K562 (cell line): Measurements from ENCODE around the gene STMP1. TPM values are rescaled to one million over a fixed set of nuclear protein-coding genes. Genes with fewer than 3 reads are reported as not detected.

Experiments used
- ARID2 ChIP-seq: fragments of 450-650 bp; IDR thresholded peaks from 2 replicates; pipeline ENCODE4 v1.6.1; 2017; ENCODE audit warnings: antibody characterized with exemption, mild to moderate bottlenecking
- DMBX1 ChIP-seq: fragments of 250-450 bp; sonication (Bioruptor Pico); IDR thresholded peaks from 2 replicates; pipeline ENCODE4 v1.8.0; 2022; ENCODE audit warnings: inconsistent platforms, mild to moderate bottlenecking, moderate library complexity, borderline replicate concordance
- HMGN3 ChIP-seq: IDR thresholded peaks from 2 replicates; pipeline ENCODE4 v1.6.1; 2011; ENCODE audit warnings: borderline replicate concordance, low read depth, mild to moderate bottlenecking, mixed read lengths, low read length; ENCODE audit not compliant: insufficient read length; ENCODE audit errors: extremely low read depth
- KDM5B ChIP-seq: fragments of 200-600 bp; sonication (generic); IDR thresholded peaks from 2 replicates; pipeline ENCODE4 v1.6.1; 2012; ENCODE audit warnings: low read depth, mild to moderate bottlenecking, moderate library complexity, low read length, control low read depth, inconsistent platforms; ENCODE audit not compliant: insufficient replicate concordance
- PRPF4 ChIP-seq: fragments of 200-400 bp; formaldehyde crosslinking; IDR thresholded peaks from one replicate; pipeline ENCODE4 v1.6.1; 2017; ENCODE audit warnings: low read length, low read depth, mild to moderate bottlenecking; ENCODE audit not compliant: insufficient read depth, poor library complexity, severe bottlenecking
- ZNF174 ChIP-seq: fragments of 250-450 bp; sonication (Bioruptor Pico); IDR thresholded peaks from 2 replicates; pipeline ENCODE4 v1.4.0; 2020; ENCODE audit warnings: mild to moderate bottlenecking
- ZNF274 ChIP-seq: IDR thresholded peaks from 2 replicates; pipeline ENCODE4 v1.6.1; 2011; ENCODE audit warnings: low read depth, mild to moderate bottlenecking, low read length, moderate library complexity, borderline replicate concordance
- ZNF3 ChIP-seq: fragments of 250-450 bp; sonication (Bioruptor Pico); IDR thresholded peaks from 2 replicates; pipeline ENCODE4 v1.5.0; 2021; ENCODE audit warnings: mild to moderate bottlenecking, moderate library complexity
- ZNF592 ChIP-seq: fragments of 450-650 bp; IDR thresholded peaks from 2 replicates; pipeline ENCODE4 v1.6.1; 2017; ENCODE audit warnings: antibody characterized with exemption, mild to moderate bottlenecking
- polyA plus RNA-seq, 8 experiments: library from polyadenylated mRNA; depleted of rRNA in 4 of 8; stranded (reverse) in 5 of 8; unstranded in 3 of 8; fragments of >200 nt; fragmentation: Nextera tagmentation in 2 of 8; fragmentation: Illumina TruSeq in 1 of 8; extraction: Ambion mirVana in 2 of 8; extraction: Trizol in 1 of 8; gene quantifications; 2 replicates each; pipeline versions ENCODE4 v1.2.1 to v1.2.3, GENCODE V29; 2011 to 2014; ENCODE audit warnings: inconsistent platforms in 1 of 8, missing spikeins in 1 of 8
- total RNA-seq, 7 experiments: library from RNA; depleted of rRNA in 6 of 7; stranded (reverse); fragments of >200 nt in 6 of 7; fragmentation: Illumina TruSeq in 2 of 7; extraction: Trizol in 2 of 7; gene quantifications; 2 replicates each; pipeline versions ENCODE4 v1.2.1 to v1.2.3, GENCODE V29; 2011 to 2021; ENCODE audit warnings: low replicate concordance in 1 of 7
- TF ChIP-seq, protein P1 (sequence below): fragments of 250-450 bp; sonication (Bioruptor Pico); IDR thresholded peaks from 2 replicates; pipeline ENCODE4 v1.5.0; 2022; ENCODE audit warnings: mild to moderate bottlenecking
- TF ChIP-seq, protein P2 (sequence below), 2 experiments: IDR thresholded peaks in 1 of 2; conservative IDR thresholded peaks in 1 of 2; 2 replicates each; pipeline ENCODE4 v1.6.1; 2016; ENCODE audit warnings: low read depth in 2 of 2, mild to moderate bottlenecking in 1 of 2, missing compliant biosample characterization in 1 of 2, missing genetic modification characterization in 1 of 2, moderate library complexity in 1 of 2
- TF ChIP-seq, protein P3 (sequence below): fragments of 450-650 bp; IDR thresholded peaks from 2 replicates; pipeline ENCODE4 v1.6.1; 2016; ENCODE audit warnings: low read depth, mild to moderate bottlenecking, moderate library complexity
- TF ChIP-seq, protein P4 (sequence below), 2 experiments: IDR thresholded peaks; 2 replicates each; pipeline ENCODE4 v1.6.1; 2011; ENCODE audit warnings: borderline replicate concordance in 1 of 2, control low read depth in 1 of 2, low read depth in 1 of 2, low read length in 1 of 2, mild to moderate bottlenecking in 1 of 2, mixed read lengths in 1 of 2, moderate library complexity in 1 of 2; ENCODE audit not compliant: insufficient read depth in 1 of 2, insufficient read length in 1 of 2, poor library complexity in 1 of 2, severe bottlenecking in 1 of 2; ENCODE audit errors: extremely low read depth in 1 of 2
- TF ChIP-seq, protein P5 (sequence below): IDR thresholded peaks from 3 replicates; pipeline ENCODE4 v1.6.1; 2011; ENCODE audit warnings: borderline replicate concordance, mild to moderate bottlenecking; ENCODE audit not compliant: insufficient read length, insufficient read depth

STMP1 gene
- total and polyA plus RNA-seq, 9 of the 15 experiments (the other 6 are each of a cell fraction or from before 2014, with no cell fraction given) = 10.6 to 249 (median 56.8) TPM

DNA sequence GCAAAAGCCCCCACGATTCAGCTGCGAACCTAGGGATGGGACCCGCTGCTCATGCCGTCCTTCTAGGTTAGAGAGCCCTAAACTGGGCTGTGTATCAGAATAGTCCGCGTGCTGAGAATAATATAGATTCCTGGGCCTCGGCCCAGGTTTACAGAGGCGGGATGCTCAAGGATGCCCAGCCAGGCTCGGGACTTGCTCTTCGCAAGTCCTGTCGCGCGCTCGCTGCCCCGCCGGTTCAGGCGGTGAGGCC is 266 bp upstream of the STMP1 start (continued):
- TF ChIP-seq, protein P1, sequence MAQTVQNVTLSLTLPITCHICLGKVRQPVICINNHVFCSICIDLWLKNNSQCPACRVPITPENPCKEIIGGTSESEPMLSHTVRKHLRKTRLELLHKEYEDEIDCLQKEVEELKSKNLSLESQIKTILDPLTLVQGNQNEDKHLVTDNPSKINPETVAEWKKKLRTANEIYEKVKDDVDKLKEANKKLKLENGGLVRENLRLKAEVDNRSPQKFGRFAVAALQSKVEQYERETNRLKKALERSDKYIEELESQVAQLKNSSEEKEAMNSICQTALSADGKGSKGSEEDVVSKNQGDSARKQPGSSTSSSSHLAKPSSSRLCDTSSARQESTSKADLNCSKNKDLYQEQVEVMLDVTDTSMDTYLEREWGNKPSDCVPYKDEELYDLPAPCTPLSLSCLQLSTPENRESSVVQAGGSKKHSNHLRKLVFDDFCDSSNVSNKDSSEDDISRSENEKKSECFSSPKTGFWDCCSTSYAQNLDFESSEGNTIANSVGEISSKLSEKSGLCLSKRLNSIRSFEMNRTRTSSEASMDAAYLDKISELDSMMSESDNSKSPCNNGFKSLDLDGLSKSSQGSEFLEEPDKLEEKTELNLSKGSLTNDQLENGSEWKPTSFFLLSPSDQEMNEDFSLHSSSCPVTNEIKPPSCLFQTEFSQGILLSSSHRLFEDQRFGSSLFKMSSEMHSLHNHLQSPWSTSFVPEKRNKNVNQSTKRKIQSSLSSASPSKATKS (CRISPR knock-in tag) = no peak
- TF ChIP-seq ZNF274 = no peak
- TF ChIP-seq, protein P2, sequence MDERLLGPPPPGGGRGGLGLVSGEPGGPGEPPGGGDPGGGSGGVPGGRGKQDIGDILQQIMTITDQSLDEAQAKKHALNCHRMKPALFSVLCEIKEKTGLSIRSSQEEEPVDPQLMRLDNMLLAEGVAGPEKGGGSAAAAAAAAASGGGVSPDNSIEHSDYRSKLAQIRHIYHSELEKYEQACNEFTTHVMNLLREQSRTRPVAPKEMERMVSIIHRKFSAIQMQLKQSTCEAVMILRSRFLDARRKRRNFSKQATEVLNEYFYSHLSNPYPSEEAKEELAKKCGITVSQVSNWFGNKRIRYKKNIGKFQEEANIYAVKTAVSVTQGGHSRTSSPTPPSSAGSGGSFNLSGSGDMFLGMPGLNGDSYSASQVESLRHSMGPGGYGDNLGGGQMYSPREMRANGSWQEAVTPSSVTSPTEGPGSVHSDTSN (CRISPR knock-in tag; IDR thresholded peaks at IDR 0.05; ENCODE audit: low read depth) = no peak
- TF ChIP-seq, protein P2 (tag; conservative IDR thresholded peaks at IDR 0.05; ENCODE audit: low read depth) = no peak
- no peak for TF ChIP-seq DMBX1 (CRISPR knock-in tag)
- no peak for TF ChIP-seq ZNF174 (CRISPR knock-in tag)
- TF ChIP-seq PRPF4 = no peak
- TF ChIP-seq, protein P3, sequence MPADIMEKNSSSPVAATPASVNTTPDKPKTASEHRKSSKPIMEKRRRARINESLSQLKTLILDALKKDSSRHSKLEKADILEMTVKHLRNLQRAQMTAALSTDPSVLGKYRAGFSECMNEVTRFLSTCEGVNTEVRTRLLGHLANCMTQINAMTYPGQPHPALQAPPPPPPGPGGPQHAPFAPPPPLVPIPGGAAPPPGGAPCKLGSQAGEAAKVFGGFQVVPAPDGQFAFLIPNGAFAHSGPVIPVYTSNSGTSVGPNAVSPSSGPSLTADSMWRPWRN = no peak
- TF ChIP-seq HMGN3 = no peak
- TF ChIP-seq, protein P4, sequence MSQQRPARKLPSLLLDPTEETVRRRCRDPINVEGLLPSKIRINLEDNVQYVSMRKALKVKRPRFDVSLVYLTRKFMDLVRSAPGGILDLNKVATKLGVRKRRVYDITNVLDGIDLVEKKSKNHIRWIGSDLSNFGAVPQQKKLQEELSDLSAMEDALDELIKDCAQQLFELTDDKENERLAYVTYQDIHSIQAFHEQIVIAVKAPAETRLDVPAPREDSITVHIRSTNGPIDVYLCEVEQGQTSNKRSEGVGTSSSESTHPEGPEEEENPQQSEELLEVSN (IDR thresholded peaks at IDR 0.05; ENCODE audit: borderline replicate concordance in 1 of 2, extremely low read depth in 1 of 2, insufficient read depth in 1 of 2, insufficient read length in 1 of 2, low read depth in 1 of 2, low read length in 1 of 2, poor library complexity in 1 of 2, severe bottlenecking in 1 of 2) = no peak
- no peak for TF ChIP-seq ARID2
- TF ChIP-seq ZNF3 (CRISPR knock-in tag) = no peak
- TF ChIP-seq, protein P5, sequence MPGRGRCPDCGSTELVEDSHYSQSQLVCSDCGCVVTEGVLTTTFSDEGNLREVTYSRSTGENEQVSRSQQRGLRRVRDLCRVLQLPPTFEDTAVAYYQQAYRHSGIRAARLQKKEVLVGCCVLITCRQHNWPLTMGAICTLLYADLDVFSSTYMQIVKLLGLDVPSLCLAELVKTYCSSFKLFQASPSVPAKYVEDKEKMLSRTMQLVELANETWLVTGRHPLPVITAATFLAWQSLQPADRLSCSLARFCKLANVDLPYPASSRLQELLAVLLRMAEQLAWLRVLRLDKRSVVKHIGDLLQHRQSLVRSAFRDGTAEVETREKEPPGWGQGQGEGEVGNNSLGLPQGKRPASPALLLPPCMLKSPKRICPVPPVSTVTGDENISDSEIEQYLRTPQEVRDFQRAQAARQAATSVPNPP = no peak
- peak; percentile 95 for TF ChIP-seq KDM5B
- peak; percentile 69; the same call in 1 of the 2 replicates for TF ChIP-seq ZNF592
